HUDEP-2 (cell line): Measurements from ENCODE around the gene CRHR1.
"Not testable (repeated sequence)": the region's sequence is repeated elsewhere in the genome, so short reads cannot be mapped to it uniquely, and the experiment has no call there.

Experiments
- DNase-seq, 76 experiments: peaks; one replicate each; lab custom pipeline; 2025; ENCODE audit not compliant: unreplicated experiment in 76 of 76; lab: John Stamatoyannopoulos, UW

The CRHR1 gene

DNA sequence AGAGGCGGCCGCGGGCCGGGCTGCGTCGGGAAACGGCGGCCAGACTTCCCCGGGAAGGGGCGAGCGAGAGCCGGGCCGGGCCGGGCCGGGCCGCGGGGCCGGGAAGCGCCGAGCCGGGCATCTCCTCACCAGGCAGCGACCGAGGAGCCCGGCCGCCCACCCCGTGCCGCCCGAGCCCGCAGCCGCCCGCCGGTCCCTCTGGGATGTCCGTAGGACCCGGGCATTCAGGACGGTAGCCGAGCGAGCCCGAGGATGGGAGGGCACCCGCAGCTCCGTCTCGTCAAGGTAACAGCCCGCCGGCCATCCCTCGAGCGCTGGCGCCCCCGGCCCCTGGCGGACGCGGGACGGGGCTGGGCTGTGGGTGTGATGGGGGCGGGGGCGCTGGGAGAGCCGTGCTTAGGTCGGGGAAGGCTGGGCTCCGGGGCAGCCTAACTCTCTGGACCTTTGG is at the start of gene CRHR1:
Gene CRHR1, plus strand, starts transcription at position 28 of the 448 bp plus-strand sequence. Its CDS starts 225 bp downstream, at position 253.
- peak in 1 of 76 experiments; percentile 22 for DNase-seq

DNA sequence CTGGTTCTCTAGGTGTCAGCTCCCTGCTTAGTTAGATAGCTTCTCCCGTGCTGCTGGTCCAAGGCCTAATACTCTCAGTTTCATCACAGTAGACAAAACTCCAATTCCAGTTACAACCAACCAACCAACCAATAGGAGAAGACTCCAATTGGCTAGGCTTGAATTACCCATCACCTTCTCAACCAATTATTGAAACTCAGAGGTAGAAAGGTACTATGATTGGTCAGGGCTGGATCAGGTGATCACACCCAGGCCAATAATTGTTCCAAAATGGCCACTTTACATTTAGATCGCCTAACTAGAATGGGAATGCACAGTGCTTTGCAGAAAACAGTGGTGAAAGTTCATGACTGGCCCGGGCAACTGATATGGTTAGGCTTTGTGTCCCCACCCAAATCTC is 49.5 kb upstream of the CRHR1 start:
- DNase-seq = no peak

DNA sequence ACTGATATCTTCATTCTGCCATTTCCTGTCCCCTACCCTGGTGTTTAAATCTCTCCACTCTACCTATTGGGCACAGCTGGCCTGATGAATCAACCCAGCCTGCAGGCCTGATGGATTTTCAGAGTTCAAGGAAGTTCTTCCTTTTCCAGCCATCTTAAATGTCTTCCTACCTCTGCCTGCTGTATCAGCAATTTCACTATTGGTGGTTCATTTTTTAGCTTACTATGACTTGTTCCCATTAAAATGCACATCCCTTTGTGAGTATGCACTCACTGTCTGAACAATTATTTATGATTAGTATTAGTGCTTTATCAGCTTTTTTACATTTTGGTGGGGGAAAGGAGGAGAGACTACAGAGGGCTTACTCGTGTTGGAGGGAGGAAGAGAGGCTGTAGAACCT is 48.6 kb upstream of the CRHR1 start:
- no peak for DNase-seq

DNA sequence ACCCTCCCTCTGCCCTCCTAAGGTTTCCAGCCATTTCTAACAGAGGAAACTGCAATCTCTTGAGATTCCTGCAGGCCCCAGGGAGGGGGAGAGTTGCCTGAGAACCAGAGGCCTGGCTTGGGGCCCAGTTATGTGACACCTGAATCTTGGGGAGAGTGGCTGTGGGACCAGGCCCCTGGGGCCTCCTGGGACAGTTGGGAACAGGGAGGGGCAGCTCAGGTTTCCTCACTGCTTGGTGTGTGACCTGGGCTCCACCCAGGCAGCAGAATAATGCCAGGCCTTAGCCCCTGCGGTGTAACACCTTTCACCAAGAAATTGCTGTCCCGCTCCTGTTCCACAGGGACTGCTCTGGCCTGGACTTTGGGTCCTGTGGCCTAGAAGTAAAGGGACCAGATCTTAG is 44.3 kb upstream of the CRHR1 start:
- DNase-seq = no peak

DNA sequence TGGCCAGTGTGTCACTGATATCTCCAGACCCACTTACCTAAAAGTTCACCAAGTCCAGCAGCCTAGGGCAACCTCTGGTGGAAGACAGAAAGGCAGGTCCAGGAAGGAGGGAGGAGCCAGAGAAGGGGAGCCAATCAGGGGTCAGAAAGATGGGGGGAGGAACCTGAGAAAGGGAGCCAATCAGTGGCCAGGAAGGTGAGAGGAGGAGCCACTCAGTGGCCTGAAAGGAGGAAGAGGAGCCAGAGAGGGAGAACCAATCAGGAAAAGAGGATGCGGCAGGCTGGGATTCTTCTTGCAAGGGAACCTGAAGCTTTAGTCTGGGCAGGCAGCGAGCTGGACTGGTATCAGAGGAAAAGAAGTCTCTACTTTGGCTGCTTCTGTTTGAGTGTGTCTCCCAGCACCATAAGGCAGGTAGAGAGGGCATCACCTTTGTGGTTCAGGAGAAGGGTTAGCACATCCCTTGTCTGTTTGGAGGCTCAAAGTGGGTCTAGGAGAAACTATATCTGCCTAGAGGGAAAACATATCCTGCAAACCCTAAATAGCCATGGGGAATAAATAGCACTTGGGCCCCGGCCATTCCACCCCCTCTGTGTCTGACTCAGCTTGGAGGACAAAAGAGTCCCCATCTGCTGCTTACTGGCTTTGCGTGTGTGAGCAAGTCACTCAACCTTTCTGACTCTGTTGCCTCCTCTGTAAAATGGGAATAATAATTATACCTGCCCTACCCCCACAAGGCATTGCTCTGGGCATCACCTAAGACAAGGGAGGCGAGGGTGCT is 43.4 kb upstream of the CRHR1 start:
- DNase-seq = peak in 35 of 76 experiments; percentile 1 to 54 (median 18)

DNA sequence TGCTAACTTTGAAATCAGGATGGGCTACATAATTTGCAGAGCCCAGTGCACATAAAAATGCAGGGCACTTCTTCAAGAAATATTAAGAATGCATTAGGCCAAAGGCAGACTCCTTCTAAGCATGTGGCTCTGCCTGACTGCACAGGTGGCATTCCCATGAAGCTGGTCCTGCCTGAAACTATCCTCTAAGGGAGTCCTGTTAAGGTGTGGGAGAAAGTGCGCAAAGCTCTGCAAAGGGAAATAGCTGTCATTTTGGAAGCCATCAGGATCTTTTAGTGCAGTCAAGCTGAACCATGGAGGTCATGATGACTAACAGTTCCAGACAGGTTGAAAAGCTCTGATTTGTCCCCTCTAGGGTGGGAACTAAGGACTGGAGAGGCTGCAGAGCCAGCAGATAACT is 41.9 kb upstream of the CRHR1 start:
- DNase-seq = no peak

DNA sequence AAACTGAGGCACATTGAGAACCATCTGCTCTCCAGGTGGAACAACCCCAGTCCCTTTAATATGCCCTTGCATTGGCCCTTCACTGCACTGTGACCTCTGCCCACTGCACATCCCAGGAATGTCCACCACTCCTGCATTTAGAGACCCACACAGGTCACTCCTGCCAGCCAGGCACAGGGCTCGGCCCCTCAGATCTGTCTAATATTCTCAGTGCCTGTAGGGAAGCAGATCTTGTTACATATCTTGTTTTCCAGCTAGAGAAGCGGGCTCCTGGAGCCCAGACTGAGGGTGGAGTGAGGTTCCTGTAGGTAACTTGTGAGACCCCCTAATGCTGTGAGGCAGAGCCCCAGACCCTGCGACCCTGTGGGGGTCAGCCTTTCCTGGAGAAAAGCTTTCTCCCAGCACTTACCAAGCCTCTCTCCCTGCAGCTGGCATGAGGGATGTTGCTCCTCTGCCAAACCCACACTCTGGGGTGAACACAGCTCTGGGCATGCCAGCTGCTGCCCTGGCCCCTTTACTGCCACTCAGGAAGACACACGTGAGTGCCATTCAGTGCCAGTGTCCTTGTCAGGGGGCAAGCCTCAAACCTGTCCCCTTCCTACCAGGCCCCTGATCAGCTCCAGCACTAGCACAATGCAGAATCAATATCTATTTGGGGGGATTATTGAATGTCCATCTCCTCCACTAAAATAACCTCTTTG is 40.3 kb upstream of the CRHR1 start:
- DNase-seq = no peak

DNA sequence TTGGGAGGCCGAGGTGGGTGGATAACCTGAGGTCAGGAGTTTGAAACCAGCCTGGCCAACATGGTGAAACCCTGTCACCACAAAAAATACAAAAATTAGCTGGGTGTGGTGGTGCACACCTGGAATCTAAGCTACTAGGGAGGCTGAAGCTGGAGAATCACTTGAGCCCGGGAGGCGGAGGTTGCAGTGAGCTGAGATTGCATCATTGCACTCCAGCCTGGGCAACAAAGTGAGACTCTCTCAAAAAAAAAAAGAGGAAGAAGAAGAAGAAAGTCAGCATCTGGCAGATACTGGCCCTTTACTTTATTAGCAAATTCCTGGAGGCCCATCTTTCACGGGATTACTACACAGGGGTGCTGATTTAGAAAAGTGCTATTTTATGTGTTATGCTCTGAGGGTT is 39.3 kb upstream of the CRHR1 start:
- DNase-seq = not testable (repeated sequence)

DNA sequence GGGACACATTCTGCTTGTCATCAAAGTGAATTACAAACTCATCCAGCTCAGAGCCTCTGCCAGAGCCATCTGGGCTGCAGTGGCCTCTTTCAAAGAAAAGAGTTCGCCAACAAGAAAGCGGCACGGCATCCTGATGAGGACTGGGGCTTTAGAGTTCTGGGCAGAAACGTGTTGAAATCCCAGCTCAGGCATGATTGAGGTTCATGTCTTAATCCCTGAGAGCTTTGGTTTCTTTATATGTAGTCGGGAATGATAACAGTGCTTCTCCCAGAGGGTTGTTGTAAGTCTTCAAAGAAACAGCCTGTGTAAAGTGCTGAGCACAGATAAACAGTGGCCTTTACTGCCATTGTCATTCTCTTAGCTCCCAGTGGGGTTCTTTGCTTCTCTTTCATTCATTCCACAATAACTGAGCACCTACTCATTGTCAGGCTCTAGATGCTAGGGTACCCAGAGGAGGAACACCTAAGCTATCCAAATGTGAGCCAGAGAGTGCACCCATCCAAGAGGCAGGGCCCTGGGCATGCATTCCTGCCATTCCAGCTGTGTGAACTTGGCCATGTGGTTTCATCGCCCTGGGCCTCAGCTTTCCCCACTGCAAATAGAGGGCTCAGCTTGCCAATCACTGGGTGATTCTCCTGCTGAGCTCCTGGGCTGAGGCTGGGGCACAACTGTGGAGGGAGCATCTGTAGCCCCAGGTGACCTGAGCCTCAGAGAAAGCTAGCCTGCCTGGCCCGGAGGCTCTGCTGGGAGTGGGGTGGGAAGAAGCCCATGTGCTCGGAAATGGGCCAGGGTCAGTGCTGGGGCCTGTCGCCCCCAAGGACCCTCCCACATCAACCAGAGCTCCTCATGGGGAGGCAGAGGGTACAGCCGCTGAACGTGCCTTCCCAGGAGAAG is 38.3 kb upstream of the CRHR1 start:
- DNase-seq = no peak

DNA sequence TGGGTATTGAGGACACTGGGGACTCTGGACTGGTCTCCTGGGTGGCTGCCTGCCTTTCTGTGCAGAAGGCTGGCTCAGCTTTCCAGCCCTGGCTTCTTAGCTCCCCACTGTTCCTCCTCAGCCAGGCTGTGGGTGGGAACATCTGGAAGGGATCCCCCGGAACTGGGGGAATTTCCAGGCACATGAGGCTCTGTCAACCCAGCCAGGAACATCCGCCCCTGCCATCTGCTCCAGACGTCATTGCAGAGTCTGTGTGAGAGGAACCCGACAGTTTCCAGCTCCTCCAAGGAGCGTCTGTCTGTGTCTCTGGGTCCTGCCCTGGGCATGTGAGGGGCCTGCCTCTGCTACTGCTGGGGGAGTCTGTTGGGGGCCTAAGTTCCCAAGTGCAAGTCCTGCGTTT is 36.2 kb upstream of the CRHR1 start:
- DNase-seq = no peak

DNA sequence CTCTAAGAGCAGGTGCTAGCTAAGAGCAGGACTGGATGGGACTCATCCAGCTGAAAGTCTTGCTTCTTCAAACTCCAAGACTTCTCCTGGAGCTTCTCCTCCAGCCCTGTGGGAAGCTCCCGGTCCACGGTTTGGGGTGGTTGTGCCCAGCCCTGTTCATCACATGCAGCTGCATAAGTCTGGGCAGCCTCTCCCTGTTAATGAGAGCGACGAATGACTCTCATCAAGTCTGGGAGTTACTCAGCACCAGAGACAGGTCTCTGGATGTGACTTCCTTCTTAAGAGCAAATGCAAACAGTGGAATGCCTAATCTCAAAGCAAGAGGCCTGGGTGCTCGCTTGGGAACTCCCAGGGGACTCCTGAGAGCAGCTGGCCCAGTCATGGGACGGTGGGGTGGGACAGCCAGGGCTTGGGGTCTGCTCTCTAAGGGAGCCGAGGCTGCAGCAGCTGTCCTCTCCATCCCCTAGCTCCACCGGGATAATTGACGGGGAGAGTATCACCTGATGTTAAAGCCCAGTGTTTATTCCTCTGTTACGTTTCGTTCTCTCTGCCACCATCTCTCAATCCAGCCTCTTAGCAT is 35.3 kb upstream of the CRHR1 start:
- DNase-seq = no peak

DNA sequence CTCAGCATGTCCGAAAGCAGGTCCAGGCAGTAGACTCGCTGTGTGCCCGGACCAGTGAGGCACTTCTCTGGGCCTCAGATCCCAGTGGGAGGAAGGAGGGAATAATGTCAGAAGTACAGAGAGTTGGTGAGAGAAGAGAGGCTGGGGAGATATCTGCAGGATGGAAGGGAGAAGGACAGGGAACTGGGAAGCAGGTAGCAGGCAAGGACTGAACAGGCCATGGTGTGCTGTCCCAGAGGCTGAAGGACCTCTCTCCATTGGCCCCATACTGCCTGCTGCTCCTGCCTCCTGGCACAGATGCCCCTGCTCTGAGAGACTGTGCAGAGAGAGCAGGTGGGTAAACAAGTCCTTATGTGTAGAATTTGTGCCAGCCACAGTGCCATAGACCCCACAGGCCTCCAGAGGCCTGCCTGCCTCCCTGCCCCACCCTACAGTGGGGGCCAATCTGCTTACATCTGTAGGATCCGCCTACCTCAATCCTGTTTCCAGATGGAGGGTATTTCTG is 34.2 kb upstream of the CRHR1 start:
- DNase-seq = no peak

DNA sequence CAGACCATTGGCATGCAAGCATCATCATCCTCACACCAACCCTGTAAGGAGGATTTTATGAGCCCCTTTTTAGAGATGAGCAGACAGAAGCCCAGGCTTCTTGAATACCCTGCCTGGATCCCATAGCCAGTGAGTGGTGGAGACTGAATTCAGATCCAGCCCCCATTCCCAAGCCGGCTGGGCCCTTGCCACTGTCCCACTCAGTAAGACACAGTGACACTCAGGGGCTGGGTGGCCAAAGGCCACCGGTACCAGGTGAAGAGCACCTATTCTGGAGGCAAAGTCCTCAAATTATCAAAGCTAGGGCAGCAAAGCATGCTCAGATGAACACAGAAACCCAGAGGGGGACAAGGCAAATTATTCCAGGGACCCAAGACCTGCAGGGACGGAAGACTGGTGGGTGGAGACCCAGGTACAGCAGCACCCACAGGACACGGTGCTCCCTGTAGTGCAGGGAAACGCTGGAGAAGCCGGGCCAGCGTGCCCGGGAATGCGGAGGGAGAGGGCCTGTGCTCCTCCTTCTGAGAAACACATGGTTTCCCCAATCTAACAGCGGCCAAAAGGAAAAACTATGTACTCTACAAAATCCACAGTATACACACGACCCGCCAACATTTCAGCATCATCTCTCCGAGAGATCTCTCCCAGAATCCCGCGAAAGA is 33.2 kb upstream of the CRHR1 start:
- DNase-seq = no peak

DNA sequence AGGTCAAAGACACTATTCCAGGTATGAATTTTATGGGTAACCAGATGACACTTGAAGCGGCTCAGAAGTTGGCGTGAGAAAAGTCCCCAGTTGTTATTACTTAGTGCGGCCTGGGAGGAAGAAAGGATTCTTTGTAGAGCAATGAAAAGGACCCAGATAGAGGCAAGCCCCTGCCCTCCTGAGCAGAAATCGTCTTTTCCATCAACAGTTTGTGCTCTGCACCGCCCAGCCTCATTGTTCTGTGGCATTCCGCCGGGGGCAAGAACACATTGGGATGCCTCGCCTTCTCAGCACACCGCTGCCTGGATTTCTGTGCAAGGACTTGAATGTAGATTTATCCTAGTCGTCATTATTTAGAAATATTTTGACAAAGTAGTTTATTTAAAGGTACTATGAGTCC is 32.7 kb upstream of the CRHR1 start:
- no peak for DNase-seq

DNA sequence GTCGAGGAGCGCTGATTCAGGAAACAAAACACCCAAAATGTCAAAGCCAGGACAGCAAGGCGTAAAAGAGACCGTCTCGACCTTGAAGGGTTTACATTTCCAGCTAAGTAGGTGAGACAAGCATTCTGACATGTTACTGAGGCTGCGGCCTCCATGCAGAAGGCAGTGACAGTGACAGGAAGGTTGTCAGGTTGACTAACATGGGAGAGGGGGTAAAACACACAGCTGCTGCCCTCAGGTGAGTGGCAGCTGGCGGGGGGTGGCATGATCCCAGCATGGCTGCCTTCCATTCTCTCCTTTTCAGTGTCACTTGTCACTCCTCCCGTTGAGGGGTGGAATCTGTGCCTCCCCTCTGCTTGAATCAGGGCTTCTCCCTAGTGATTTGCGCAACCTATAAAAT is 31.9 kb upstream of the CRHR1 start:
- DNase-seq = no peak

DNA sequence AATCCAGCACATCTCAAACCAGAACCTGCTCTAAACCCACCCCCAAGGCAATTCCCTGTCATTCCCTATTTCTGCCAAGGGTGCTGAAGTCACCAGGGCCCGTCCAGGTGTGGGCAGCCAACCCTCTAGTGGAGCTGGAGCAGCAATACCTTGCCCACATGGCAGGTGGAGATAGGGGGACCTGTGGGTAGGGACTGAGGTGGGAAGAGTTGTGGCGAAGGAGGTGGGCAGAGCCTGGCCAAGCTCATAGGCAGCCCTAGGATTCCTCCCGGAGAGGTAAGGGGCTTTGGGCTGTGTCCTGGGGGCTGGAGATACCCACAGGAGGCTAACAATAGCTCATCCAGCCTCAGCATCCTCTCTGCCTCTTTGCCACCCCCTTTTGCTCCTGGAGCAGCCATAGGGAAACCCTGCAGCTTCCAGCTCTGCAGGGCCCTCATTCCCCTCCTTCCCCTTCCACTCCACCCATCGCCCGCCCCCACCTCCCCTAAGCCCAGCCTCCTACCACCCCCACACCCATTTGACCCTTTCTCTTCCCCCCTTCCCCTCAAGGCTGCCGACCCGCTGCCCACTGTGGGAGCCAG is 30.4 kb upstream of the CRHR1 start:
- DNase-seq = no peak

DNA sequence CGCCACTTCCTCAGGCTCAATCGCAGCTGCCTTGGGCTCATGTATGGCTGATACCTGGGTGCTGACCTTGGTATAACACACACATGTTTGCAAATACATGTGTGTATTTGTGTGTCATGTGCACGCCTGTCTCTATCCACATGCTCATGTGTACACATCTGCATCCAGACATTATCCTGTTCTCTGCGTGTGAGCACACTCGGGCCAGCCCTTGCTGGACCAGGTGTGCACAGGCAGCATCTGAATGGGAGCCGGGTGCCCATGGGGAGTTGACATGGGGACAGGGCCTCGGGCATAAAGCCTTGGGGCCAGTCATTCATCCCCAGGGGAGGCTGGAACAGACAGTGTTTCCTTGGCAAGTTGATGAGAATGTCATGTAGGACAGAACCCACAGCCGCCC is 29.1 kb upstream of the CRHR1 start:
- DNase-seq = no peak

DNA sequence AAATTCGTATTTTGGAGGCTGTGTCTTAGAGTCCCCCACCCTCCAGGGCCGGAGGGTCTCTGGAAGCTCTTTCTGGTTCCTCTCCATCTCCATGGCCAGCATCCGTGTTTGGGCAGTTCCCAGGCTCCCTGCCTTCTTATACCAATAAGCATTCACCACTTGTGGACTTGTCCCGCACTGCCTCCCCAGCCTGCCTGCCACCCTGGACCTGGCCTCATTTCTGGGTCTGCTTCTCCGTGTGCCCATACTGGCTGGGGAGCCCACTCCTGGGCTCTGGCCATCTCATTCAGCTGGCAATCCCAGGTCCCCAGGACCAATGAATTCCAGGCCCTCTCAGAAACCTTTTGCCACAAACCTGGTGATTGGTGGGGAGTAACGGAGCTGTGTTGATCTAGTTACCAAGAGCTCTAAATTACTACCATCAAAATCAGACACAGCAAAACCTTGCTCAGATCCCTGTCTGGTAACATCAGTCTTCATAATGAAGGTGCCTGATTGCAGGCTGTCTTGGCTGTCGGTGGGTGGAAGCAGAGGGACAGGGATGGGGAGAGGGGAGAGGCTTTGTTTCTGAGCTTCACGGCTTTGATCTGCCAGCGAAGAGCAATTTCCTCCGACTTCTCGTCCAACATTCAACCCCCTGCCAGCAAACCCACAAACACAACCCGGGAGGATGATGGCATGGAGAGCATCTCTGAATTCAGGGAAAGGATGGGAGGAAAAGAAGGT is 27.7 kb upstream of the CRHR1 start:
- no peak for DNase-seq
